ENCODE measurements around the gene IL17REL. TPM values are rescaled to one million over a fixed set of nuclear protein-coding genes. Genes with fewer than 3 reads are reported as not detected.

Gene IL17REL
- total and polyA plus RNA-seq, 10 of the 15 experiments (the other 5 are each of a cell fraction or from before 2014, with no cell fraction given) = 0.03 TPM; not detected in 9

- no peaks in the 10 kb centered on the region for H3K9me3 ChIP-seq (replicated peaks; ENCODE audit: control insufficient read depth, insufficient read depth, low read length)
- no peak overlapping the region for H3K9ac ChIP-seq (ENCODE audit: control insufficient read depth, insufficient read depth, low read length)
- no peak overlapping the region for H2AFZ ChIP-seq (ENCODE audit: control insufficient read depth, low read depth, low read length)
- no peak overlapping the region for H3K4me2 ChIP-seq (ENCODE audit: control insufficient read depth, insufficient read depth)
- intact Hi-C loops (cut with micrococcal nuclease; ENCODE audit: unreplicated experiment) (no loop called here), in situ Hi-C loops (cut with MboI) (loop anchor here (5.0 to 25.0 kb wide), 2 partner anchors 259 to 689 kb away; no protein-coding TSS in a partner anchor)
- peaks cover 0 to 5% of the 10 kb centered on the region in 2 experiments; a peak in 2 of 4 replicates for H3K27me3 ChIP-seq (replicated peaks in 1 of 2; ENCODE audit: control insufficient read depth in 2 of 2, insufficient read depth in 2 of 2, low read length in 1 of 2)
- RAD21 ChIA-PET (ENCODE audit: unreplicated experiment) = no interaction called here
- ATAC-seq (no peak), FAIRE-seq (no peak), DNase-seq (ENCODE audit: low read depth, low spot score) (no peak)
- 55% methylated on average over 11 of the region's 13 CpGs for WGBS (ENCODE audit: insufficient coverage, insufficient replicate concordance, low lambda C conversion rate, missing lambda C conversion rate)
- H3K4me3 ChIP-seq = no peak overlapping the region
- CTCF ChIA-PET = interaction anchor here (1.9 to 2.4 kb wide), 2 partner anchors 32 to 258 kb away, joined by 8 to 16 read pairs; no protein-coding TSS in a partner anchor
- H3K27ac ChIP-seq (ENCODE audit: control insufficient read depth, insufficient read depth) = no peak overlapping the region
- TF ChIP-seq PML (IDR thresholded peaks at IDR 0.05; ENCODE audit: low read length) = no peak
- TF ChIP-seq CREB1 (IDR thresholded peaks at IDR 0.05; ENCODE audit: low read depth) = no peak
- TF ChIP-seq, protein P1, sequence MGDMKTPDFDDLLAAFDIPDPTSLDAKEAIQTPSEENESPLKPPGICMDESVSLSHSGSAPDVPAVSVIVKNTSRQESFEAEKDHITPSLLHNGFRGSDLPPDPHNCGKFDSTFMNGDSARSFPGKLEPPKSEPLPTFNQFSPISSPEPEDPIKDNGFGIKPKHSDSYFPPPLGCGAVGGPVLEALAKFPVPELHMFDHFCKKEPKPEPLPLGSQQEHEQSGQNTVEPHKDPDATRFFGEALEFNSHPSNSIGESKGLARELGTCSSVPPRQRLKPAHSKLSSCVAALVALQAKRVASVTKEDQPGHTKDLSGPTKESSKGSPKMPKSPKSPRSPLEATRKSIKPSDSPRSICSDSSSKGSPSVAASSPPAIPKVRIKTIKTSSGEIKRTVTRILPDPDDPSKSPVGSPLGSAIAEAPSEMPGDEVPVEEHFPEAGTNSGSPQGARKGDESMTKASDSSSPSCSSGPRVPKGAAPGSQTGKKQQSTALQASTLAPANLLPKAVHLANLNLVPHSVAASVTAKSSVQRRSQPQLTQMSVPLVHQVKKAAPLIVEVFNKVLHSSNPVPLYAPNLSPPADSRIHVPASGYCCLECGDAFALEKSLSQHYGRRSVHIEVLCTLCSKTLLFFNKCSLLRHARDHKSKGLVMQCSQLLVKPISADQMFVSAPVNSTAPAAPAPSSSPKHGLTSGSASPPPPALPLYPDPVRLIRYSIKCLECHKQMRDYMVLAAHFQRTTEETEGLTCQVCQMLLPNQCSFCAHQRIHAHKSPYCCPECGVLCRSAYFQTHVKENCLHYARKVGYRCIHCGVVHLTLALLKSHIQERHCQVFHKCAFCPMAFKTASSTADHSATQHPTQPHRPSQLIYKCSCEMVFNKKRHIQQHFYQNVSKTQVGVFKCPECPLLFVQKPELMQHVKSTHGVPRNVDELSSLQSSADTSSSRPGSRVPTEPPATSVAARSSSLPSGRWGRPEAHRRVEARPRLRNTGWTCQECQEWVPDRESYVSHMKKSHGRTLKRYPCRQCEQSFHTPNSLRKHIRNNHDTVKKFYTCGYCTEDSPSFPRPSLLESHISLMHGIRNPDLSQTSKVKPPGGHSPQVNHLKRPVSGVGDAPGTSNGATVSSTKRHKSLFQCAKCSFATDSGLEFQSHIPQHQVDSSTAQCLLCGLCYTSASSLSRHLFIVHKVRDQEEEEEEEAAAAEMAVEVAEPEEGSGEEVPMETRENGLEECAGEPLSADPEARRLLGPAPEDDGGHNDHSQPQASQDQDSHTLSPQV (IDR thresholded peaks at IDR 0.05) = no peak
- TF ChIP-seq NFIC (IDR thresholded peaks at IDR 0.05; ENCODE audit: low read depth, low read length) = no peak
- no peak for TF ChIP-seq CBX5 (IDR thresholded peaks at IDR 0.05; ENCODE audit: low read depth)
- no peak for TF ChIP-seq ZBTB4 (CRISPR knock-in tag; IDR thresholded peaks at IDR 0.05)
- POLR2A ChIA-PET = no interaction called here
- no peaks in the 10 kb centered on the region for H4K20me1 ChIP-seq (ENCODE audit: control insufficient read depth, insufficient read depth)
- H3K79me2 ChIP-seq (ENCODE audit: control insufficient read depth, insufficient read depth, low read length) = no peaks in the 10 kb centered on the region
- H3K36me3 ChIP-seq (ENCODE audit: control insufficient read depth in 2 of 2, insufficient read depth in 2 of 2, low read length in 1 of 2) = no peaks in the 10 kb centered on the region
- SMC1A ChIA-PET (ENCODE audit: uncharacterized antibody, unreplicated experiment) = no interaction called here
- H3K4me1 ChIP-seq (ENCODE audit: control insufficient read depth, insufficient read depth, low read length) = no peaks in the 10 kb centered on the region
- no TSS peak for BruUV-seq (replicated peaks)
Measured at GRCh38 chr22:50025993-50026392, 13.4 kb upstream of the IL17REL start.
